ENCODE results near the gene HYAL1.

DNA sequence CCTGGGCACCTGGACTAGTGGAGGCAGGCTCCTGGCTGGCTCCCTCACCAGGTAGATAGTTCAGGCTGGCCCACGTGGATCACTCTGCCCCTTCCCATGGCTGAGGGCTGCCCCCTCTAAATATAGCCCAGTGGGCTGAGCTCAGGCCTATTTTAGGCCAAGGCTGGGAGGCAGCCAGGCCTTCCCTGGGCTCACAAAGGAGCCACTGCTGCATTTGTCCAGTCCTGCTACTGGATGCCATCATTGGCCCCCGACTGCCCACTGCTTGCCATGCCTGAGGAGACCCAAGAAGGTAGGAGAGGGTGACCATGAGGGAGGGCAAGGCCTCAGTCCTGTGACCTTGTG, 24.5 kb downstream of the HYAL1 start, which contains the start of gene LSMEM2:
- no peak for TF ChIP-seq CTCF (IDR thresholded peaks at IDR 0.05)
- TF ChIP-seq EZH2 (IDR thresholded peaks at IDR 0.05) = no peak
